Measurements from ENCODE around the gene SLCO3A1. TPM values are rescaled to one million over a fixed set of nuclear protein-coding genes. Genes with fewer than 3 reads are reported as not detected.

SLCO3A1 gene
- total RNA-seq, 1 donor from 2014 or later: 2.7 TPM

DNA sequence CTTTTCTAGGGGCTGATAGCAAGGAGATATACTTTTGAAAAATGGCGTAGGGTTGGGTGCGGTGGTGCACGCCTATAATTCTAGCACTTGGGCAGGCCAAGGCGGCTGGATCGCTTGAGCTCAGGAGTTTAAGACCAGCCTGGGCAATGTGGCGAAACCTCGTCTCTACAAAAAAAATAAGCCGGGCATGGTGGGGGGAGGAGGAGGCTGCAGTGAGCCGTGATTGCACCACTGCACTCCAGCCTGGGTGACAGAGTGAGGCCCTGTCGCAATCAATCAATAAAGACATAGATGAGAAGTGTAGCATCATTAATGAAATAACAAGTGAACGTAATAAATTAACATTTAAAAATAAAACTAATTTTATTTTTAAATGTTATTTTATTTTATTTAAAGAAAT is 134.6 kb downstream of the SLCO3A1 start:
- TF ChIP-seq, protein P1, sequence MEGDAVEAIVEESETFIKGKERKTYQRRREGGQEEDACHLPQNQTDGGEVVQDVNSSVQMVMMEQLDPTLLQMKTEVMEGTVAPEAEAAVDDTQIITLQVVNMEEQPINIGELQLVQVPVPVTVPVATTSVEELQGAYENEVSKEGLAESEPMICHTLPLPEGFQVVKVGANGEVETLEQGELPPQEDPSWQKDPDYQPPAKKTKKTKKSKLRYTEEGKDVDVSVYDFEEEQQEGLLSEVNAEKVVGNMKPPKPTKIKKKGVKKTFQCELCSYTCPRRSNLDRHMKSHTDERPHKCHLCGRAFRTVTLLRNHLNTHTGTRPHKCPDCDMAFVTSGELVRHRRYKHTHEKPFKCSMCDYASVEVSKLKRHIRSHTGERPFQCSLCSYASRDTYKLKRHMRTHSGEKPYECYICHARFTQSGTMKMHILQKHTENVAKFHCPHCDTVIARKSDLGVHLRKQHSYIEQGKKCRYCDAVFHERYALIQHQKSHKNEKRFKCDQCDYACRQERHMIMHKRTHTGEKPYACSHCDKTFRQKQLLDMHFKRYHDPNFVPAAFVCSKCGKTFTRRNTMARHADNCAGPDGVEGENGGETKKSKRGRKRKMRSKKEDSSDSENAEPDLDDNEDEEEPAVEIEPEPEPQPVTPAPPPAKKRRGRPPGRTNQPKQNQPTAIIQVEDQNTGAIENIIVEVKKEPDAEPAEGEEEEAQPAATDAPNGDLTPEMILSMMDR (conservative IDR thresholded peaks at IDR 0.05; ENCODE audit: low read depth, low read length): no peak
- no peak for DNase-seq (ENCODE audit: low read depth)
- no peak overlapping the region for H3K4me3 ChIP-seq (ENCODE audit: low read depth, low read length)

DNA sequence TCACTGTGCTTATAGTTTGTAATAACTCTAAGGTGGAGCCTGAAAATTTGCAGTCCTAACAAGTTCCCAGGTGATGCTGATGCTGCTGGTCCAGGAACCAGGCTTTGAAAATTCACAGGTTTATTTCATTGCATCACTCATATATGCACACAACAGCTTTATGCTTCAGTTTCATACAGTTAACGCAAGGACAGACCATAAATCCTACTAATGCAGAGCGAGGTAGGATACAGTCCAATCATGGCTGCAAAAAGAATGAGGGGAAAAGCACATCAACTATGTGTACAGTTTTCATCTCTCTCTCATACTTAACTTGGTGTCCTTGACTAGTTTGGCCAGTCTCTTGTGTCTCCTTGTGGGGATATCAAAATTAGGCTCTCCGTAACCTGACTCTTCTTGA is 135.1 kb downstream of the SLCO3A1 start:
- TF ChIP-seq, protein P1 (conservative IDR thresholded peaks at IDR 0.05; ENCODE audit: low read depth, low read length): no peak
- no peak overlapping the region for H3K4me3 ChIP-seq (ENCODE audit: low read depth, low read length)
- DNase-seq (ENCODE audit: low read depth): no peak

DNA sequence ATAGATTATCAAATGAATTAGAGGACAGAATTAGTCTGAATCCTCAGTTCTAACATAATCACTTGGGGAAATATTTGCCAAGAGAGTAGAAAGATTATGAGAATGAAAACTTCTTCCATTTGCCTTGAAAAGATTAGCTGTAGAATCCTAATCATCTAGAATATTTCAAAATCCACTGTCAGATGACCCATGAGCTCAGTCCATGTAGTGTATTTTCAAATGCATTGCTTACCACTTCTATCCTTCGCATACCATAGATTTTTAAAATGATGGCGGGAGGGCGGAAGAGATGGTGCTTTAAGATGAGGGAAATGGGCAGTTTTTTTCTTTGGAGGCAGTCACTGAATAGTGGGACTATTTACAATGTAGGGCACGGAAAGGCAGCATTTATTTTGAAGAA is 136.3 kb downstream of the SLCO3A1 start:
- H3K4me3 ChIP-seq (ENCODE audit: low read depth, low read length): no peak overlapping the region
- no peak for DNase-seq (ENCODE audit: low read depth)
- TF ChIP-seq, protein P1 (conservative IDR thresholded peaks at IDR 0.05; ENCODE audit: low read depth, low read length): no peak

DNA sequence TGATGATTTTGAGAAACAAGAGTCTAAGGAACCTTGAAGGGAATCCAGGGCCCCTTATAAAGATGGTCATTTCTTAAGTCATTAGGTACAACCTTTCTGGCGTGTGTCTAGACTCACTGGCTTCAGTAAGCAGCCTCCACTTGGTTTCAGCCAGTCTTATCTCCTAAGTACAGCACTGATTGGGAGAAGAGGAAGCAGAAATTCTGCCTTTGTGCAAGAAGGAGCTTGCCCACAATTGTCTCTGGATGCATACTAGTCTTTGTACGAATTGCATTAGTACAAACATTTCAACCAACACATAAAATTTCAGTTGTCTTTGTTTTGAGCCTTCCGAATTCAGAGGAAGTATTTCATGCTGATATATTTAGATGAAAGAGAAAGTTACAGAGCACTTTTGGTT is 139.4 kb downstream of the SLCO3A1 start:
- TF ChIP-seq, protein P1 (conservative IDR thresholded peaks at IDR 0.05; ENCODE audit: low read depth, low read length): no peak
- no peak overlapping the region for H3K4me3 ChIP-seq (ENCODE audit: low read depth, low read length)
- no peak for DNase-seq (ENCODE audit: low read depth)

DNA sequence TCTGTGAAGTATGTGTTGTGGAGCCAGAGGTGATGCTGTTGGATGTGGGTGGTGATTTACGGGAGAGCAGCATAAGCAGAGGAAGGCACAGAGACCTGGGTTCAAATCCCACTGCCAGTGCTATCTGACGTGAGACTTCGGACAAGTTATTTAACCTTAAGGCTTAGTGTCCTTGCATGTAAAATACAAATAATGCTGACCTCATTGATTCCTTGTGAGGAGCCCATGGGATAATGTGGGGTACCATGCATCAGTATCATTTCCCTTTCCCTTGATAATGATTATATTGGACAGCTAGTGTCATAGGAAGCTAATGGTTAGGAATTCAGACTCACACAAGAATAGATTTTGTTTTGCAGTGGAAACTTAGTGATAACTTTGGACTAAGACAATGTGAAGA is 141.6 kb downstream of the SLCO3A1 start:
- no peak for DNase-seq (ENCODE audit: low read depth)
- no peak overlapping the region for H3K4me3 ChIP-seq (ENCODE audit: low read depth, low read length)
- TF ChIP-seq, protein P1 (conservative IDR thresholded peaks at IDR 0.05; ENCODE audit: low read depth, low read length): no peak

DNA sequence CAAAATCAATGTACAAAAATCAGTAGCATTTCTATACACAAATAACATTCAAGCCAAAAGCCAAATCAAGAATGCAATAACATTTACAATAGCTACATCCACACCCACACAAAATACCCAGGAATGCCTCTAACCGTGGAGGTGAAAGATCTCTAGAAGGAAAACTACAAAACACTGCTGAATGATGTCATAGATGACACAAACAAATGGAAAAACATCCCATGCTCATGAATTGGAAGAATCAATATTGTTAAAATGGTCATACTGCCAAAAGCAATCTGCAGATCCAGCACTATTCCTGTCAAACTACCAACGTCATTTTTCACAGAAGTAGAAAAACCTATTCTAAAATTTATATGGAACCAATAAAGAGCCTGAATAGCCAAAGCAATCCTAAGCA is 143.7 kb downstream of the SLCO3A1 start:
- no peak overlapping the region for H3K4me3 ChIP-seq (ENCODE audit: low read depth, low read length)
- TF ChIP-seq, protein P1 (conservative IDR thresholded peaks at IDR 0.05; ENCODE audit: low read depth, low read length): no peak
- DNase-seq (ENCODE audit: low read depth): no peak

DNA sequence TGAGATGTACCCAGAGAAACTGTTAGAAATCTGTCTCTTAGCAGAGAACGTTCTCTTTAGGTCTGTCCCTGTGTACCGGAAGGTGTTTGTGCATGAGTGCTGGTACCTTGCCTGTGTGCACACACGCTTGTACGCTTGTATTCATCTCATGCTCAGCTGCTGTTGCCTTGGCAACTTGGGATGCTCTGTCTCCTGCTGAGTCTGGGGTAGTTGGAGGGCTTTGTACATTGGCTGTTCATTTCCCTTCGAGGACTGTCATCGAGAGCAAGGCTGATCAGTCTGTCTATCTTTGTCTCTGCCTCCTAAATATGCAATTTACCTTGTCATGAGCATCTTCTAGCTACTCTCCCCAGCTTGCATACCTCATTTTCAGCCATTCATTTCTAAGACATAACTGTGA is 147.2 kb downstream of the SLCO3A1 start:
- TF ChIP-seq, protein P1 (conservative IDR thresholded peaks at IDR 0.05; ENCODE audit: low read depth, low read length): no peak
- no peak for DNase-seq (ENCODE audit: low read depth)

More for the DNA sequence above, 147.2 kb downstream of the SLCO3A1 start:
- H3K4me3 ChIP-seq (ENCODE audit: low read depth, low read length): no peak overlapping the region
